Esophagus squamous epithelium (tissue), 4 donors: ENCODE data around the gene GFRA1.

ENCODE experiments used
- CTCF ChIP-seq, 6 experiments: fragments of 450-650 bp in 4 of 6; fragments of 200-600 bp in 2 of 6; sonication (generic) in 2 of 6; IDR thresholded peaks; one replicate each; pipeline ENCODE4 v1.5.1; 2016 to 2019; ENCODE audit warnings: antibody characterized with exemption in 6 of 6, mild to moderate bottlenecking in 4 of 6, moderate library complexity in 4 of 6
- POLR2A ChIP-seq, 4 donors: fragments of 450-650 bp; IDR thresholded peaks; one replicate each; pipeline ENCODE4 v1.6.1; 2017; ENCODE audit warnings: antibody characterized with exemption in 4 of 4, mild to moderate bottlenecking in 4 of 4, moderate library complexity in 3 of 4

GRCh38 chr10:116201670-116202430 lies 71.2 kb downstream of the GFRA1 start:
- TF ChIP-seq CTCF (IDR thresholded peaks at IDR 0.05): no peak
- TF ChIP-seq POLR2A (IDR thresholded peaks at IDR 0.05): no peak
